ENCODE results near the gene CCK. TPM values are rescaled to one million over a fixed set of nuclear protein-coding genes. Genes with fewer than 3 reads are reported as not detected.

The CCK gene
- polyA plus RNA-seq, 1 donor from 2014 or later: not detected

DNA sequence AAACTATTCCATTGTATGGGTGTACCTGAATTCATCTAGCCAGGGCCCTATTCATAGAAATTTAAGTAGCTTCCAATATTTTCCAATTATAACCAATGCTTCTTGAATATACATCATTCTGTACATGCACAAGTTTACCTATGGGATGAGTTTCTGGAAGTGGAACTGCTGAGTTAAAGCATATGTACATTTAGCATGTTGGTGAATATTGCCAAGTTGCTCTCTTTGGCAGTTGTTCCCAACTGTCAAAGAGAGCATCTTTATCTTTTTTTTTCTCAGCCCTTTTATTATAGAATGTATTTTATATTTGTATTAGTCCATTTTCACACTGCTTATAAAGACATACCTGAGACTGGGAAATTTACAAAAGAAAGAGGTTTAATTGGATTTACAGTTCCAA lies 8.3 kb upstream of the CCK start:
- Histone ChIP-seq H3K27me3 (ENCODE audit: insufficient read depth, low read depth, low read length) (no peaks in the 10 kb centered on the region), H3K36me3 (ENCODE audit: insufficient read depth, low read length) (no peaks in the 10 kb centered on the region), H3K27ac (ENCODE audit: low read length) (no peak overlapping the region), H2AFZ (ENCODE audit: low read depth, low read length) (no peak overlapping the region), H4K20me1 (ENCODE audit: insufficient read depth) (no peaks in the 10 kb centered on the region), H3K79me2 (replicated peaks; ENCODE audit: insufficient read depth, low read length) (no peaks in the 10 kb centered on the region), H3K9me2 (ENCODE audit: insufficient read depth, low read length) (no peaks in the 10 kb centered on the region), H3K4me2 (ENCODE audit: low read length) (no peak overlapping the region), H3K9ac (ENCODE audit: low read length) (no peak overlapping the region), H3K9me3 (ENCODE audit: low read length) (no peaks in the 10 kb centered on the region), H3F3A (ENCODE audit: insufficient read depth, low read length, poor library complexity, severe bottlenecking) (no peaks in the 10 kb centered on the region), H3K4me3 (ENCODE audit: low read length) (no peak overlapping the region)
- TF ChIP-seq MXI1 (conservative IDR thresholded peaks at IDR 0.05; ENCODE audit: poor library complexity, severe bottlenecking) (no peak), EZH2 (IDR thresholded peaks at IDR 0.05; ENCODE audit: borderline replicate concordance, insufficient read depth, low read length, poor library complexity, severe bottlenecking) (no peak), REST (IDR thresholded peaks at IDR 0.05; ENCODE audit: borderline replicate concordance) (no peak)

DNA sequence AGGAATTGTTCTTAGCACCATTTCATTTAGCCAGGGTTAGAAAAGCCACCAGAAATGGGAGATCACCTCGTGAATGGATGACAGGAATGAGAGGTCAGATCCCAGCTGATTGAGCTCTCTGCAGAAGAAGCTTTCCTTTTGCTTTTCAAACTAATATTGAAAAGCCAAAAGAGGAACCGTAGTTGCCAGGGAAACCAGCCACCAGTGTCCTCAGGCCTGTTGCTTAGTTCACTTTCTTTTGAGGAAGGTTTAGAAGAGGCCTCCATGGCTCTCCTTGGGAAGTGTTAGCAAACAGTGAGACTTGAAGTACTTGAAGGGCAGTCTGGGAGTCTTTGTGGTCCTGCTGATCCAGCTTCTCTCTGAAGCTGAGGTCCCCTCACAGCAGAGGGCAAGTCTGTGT lies 7.4 kb upstream of the CCK start:
- Histone ChIP-seq H3K36me3 (ENCODE audit: insufficient read depth, low read length) (no peaks in the 10 kb centered on the region), H3K4me2 (ENCODE audit: low read length) (no peak overlapping the region), H3K9ac (ENCODE audit: low read length) (no peak overlapping the region), H3K27ac (ENCODE audit: low read length) (no peak overlapping the region), H3F3A (ENCODE audit: insufficient read depth, low read length, poor library complexity, severe bottlenecking) (no peaks in the 10 kb centered on the region), H3K4me3 (ENCODE audit: low read length) (no peak overlapping the region), H2AFZ (ENCODE audit: low read depth, low read length) (no peak overlapping the region), H3K9me2 (ENCODE audit: insufficient read depth, low read length) (no peaks in the 10 kb centered on the region), H3K9me3 (ENCODE audit: low read length) (no peaks in the 10 kb centered on the region), H3K79me2 (replicated peaks; ENCODE audit: insufficient read depth, low read length) (no peaks in the 10 kb centered on the region), H4K20me1 (ENCODE audit: insufficient read depth) (no peaks in the 10 kb centered on the region), H3K27me3 (ENCODE audit: insufficient read depth, low read depth, low read length) (no peaks in the 10 kb centered on the region)
- TF ChIP-seq RAD21 (conservative IDR thresholded peaks at IDR 0.05) (no peak), MXI1 (conservative IDR thresholded peaks at IDR 0.05; ENCODE audit: poor library complexity, severe bottlenecking) (no peak)

GRCh38 chr3:42271786-42272185 lies 5.8 kb upstream of the CCK start:
- Histone ChIP-seq H3K27ac (ENCODE audit: low read length) (no peak overlapping the region), H3K4me3 (ENCODE audit: low read length) (no peak overlapping the region), H3F3A (ENCODE audit: insufficient read depth, low read length, poor library complexity, severe bottlenecking) (no peaks in the 10 kb centered on the region), H3K9me2 (ENCODE audit: insufficient read depth, low read length) (no peaks in the 10 kb centered on the region), H3K36me3 (ENCODE audit: insufficient read depth, low read length) (no peaks in the 10 kb centered on the region), H4K20me1 (ENCODE audit: insufficient read depth) (no peaks in the 10 kb centered on the region), H3K4me2 (ENCODE audit: low read length) (no peak overlapping the region), H2AFZ (ENCODE audit: low read depth, low read length) (no peak overlapping the region), H3K9ac (ENCODE audit: low read length) (no peak overlapping the region), H3K27me3 (ENCODE audit: insufficient read depth, low read depth, low read length) (no peaks in the 10 kb centered on the region), H3K79me2 (replicated peaks; ENCODE audit: insufficient read depth, low read length) (no peaks in the 10 kb centered on the region), H3K9me3 (ENCODE audit: low read length) (no peaks in the 10 kb centered on the region)
- no peak for TF ChIP-seq REST (IDR thresholded peaks at IDR 0.05; ENCODE audit: borderline replicate concordance)
- TF ChIP-seq TAF1 (IDR thresholded peaks at IDR 0.05; ENCODE audit: low read depth): no peak
- TF ChIP-seq RAD21 (conservative IDR thresholded peaks at IDR 0.05): no peak
- no peak for TF ChIP-seq SMC3 (conservative IDR thresholded peaks at IDR 0.05; ENCODE audit: poor library complexity)
- no peak for TF ChIP-seq MXI1 (conservative IDR thresholded peaks at IDR 0.05; ENCODE audit: poor library complexity, severe bottlenecking)
- TF ChIP-seq EZH2 (IDR thresholded peaks at IDR 0.05; ENCODE audit: borderline replicate concordance, insufficient read depth, low read length, poor library complexity, severe bottlenecking): no peak
- TF ChIP-seq EP300 (conservative IDR thresholded peaks at IDR 0.05; ENCODE audit: poor library complexity, severe bottlenecking): no peak
- TF ChIP-seq, protein P1, sequence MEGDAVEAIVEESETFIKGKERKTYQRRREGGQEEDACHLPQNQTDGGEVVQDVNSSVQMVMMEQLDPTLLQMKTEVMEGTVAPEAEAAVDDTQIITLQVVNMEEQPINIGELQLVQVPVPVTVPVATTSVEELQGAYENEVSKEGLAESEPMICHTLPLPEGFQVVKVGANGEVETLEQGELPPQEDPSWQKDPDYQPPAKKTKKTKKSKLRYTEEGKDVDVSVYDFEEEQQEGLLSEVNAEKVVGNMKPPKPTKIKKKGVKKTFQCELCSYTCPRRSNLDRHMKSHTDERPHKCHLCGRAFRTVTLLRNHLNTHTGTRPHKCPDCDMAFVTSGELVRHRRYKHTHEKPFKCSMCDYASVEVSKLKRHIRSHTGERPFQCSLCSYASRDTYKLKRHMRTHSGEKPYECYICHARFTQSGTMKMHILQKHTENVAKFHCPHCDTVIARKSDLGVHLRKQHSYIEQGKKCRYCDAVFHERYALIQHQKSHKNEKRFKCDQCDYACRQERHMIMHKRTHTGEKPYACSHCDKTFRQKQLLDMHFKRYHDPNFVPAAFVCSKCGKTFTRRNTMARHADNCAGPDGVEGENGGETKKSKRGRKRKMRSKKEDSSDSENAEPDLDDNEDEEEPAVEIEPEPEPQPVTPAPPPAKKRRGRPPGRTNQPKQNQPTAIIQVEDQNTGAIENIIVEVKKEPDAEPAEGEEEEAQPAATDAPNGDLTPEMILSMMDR (IDR thresholded peaks at IDR 0.05; ENCODE audit: poor library complexity, severe bottlenecking): no peak
- TF ChIP-seq POLR2AphosphoS5 (IDR thresholded peaks at IDR 0.05): no peak
